Activated CD8-positive, alpha-beta memory T cell treated with anti-CD3 and anti-CD28 coated beads, Interleukin-2, amount 10 ng/mL, durations not matched to agents 7 days and 5 days (primary cell): ENCODE data around the gene ADAMTS9. TPM values are rescaled to one million over a fixed set of nuclear protein-coding genes. Genes with fewer than 3 reads are reported as not detected.

Experiments used
- ATAC-seq: fragments of 150-1000 bp; cut with Tn5 transposase; one replicate; pipeline ENCODE4 v1.10.0; 2021; ENCODE audit warnings: moderate library complexity
- CTCF ChIA-PET: fragments of 350-600 bp; sonication (Branson Sonifier 250); formaldehyde crosslinking; loops from one replicate; lab custom pipeline; 2021; ENCODE audit warnings: antibody characterized with exemption; lab: Charles Lee
- DNase-seq: peaks from one replicate; pipeline ENCODE4 v3.0.0-alpha.2; 2020
- H3K27ac Mint-ChIP-seq: one replicate; pipeline ENCODE4 v1.8.0; 2021; ENCODE audit warnings: mild to moderate bottlenecking, mixed read lengths
- H3K27me3 Mint-ChIP-seq: one replicate; pipeline ENCODE4 v1.8.0; 2021; ENCODE audit warnings: mixed read lengths
- H3K36me3 Mint-ChIP-seq: one replicate; pipeline ENCODE4 v1.8.0; 2021; ENCODE audit warnings: mild to moderate bottlenecking, mixed read lengths
- H3K4me1 Mint-ChIP-seq: one replicate; pipeline ENCODE4 v1.8.0; 2021; ENCODE audit warnings: mixed read lengths
- H3K4me3 Mint-ChIP-seq: one replicate; pipeline ENCODE4 v1.8.0; 2021; ENCODE audit warnings: mild to moderate bottlenecking, moderate library complexity, mixed read lengths
- H3K9me3 Mint-ChIP-seq: one replicate; pipeline ENCODE4 v1.8.0; 2022; ENCODE audit warnings: low read depth, mixed read lengths
- total RNA-seq, 2 experiments: library from RNA; stranded (reverse); gene quantifications; one replicate each; pipeline ENCODE4 v1.2.3, GENCODE V29; 2021

The ADAMTS9 gene
- total RNA-seq, 2 experiments from 2014 or later: not detected

GRCh38 chr3:64578797-64579196 lies 109.0 kb downstream of the ADAMTS9 start:
- Mint-ChIP-seq H3K9me3 (no peaks in the 10 kb centered on the region), H3K27me3 (no peaks in the 10 kb centered on the region), H3K27ac (no peak overlapping the region), H3K36me3 (no peaks in the 10 kb centered on the region), H3K4me3 (no peak overlapping the region), H3K4me1 (no peaks in the 10 kb centered on the region)
- DNase-seq (no peak), ATAC-seq (no peak)
- CTCF ChIA-PET: no interaction called here

DNA sequence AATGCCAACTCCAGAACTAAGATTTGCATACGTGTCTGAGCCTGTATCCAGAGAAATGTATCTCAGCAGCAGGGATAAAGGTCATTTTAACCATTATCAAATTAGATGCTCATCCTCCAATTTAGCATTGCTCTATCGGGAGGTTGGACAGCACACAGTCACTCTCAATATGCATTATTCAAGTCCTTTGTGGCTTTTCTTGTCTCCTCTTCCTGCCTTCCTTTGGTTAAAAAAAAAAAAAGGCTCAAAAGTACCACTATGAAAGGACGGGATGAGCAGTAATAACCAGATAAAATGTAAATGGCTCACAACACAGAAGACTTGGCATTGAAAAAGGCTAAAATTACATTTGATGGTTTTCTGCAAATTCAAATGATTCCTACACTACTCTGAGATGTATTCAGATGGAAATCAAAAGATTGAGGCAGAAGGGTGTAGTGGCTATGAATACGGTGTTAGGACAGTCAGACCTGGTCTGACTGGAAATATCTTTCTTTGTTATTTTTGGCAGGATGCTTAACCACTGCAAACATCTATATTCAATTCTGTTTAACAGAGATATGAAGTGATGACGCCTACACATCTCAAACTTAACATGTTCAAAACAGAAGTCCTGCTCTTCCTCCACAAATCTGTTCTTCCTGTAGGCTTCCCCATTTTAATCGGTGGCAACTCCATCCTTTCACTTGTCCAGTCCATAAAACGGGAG lies 109.6 kb downstream of the ADAMTS9 start:
- Mint-ChIP-seq H3K4me3 (no peak overlapping the region), H3K27me3 (no peaks in the 10 kb centered on the region), H3K36me3 (no peaks in the 10 kb centered on the region), H3K9me3 (no peaks in the 10 kb centered on the region), H3K4me1 (no peaks in the 10 kb centered on the region), H3K27ac (no peak overlapping the region)
- CTCF ChIA-PET: no interaction called here
- ATAC-seq: no peak
- no peak for DNase-seq

DNA sequence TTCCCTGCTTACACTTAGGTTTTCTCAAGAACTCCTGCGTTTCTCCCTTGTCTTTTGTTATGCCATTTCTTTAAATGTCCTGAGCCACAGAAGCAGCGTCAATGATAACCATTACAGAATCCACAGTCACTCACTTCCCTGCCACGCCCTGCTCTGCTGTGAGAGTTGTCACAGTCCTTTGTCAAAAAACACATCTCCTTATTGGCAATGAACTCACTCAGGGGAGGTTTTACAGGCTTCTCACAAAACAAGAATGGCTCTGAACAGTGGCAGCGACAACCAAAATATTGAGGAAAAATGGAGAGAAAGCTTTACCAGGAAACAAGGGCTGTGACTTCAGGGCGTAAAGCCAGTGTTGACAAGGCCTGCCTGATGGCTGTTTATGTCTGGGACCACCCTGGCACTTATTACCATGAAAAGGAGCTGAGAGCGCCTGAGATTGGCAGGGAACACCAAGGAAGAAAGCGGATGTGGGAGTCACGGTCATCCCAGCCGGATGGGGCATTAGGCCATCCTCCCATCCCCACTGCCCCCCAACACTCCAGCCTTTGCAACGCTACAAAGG lies 111.5 kb downstream of the ADAMTS9 start:
- Mint-ChIP-seq H3K27me3 (no peaks in the 10 kb centered on the region), H3K9me3 (no peaks in the 10 kb centered on the region), H3K27ac (no peak overlapping the region), H3K4me1 (no peaks in the 10 kb centered on the region), H3K36me3 (no peaks in the 10 kb centered on the region), H3K4me3 (no peak overlapping the region)
- CTCF ChIA-PET: no interaction called here
- ATAC-seq (no peak), DNase-seq (no peak)

DNA sequence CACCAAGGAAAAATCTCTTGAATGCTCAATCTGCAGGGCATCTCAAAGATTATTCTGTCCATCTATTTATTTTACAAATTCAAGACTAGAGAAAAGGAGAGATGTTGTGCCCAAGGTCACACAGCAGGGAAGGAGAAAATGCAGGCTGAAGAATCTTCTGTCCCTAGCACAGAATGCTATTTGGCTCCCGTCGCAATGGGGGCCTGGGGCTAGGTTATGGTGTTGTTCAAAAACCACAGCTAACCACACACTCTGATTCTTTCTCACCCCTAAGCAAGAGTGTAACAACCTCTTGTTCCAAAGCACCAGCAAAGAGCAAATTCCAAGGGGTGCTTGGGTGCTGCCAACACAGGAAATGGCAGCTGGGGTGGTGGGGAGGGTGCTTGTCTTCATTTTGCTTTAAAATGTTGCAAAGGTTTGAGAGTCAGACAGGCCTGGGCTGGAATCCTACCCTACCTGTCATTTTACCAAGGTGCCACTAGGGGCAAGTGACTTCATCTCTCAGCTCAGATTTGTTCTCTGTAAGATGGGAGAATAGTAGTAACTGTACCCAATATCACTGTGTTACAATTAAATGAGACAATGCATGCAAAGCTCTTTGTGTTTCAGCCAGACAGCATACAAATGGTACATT lies 112.5 kb downstream of the ADAMTS9 start:
- ATAC-seq (no peak), DNase-seq (no peak)
- H3K36me3 Mint-ChIP-seq: no peaks in the 10 kb centered on the region
- CTCF ChIA-PET: no interaction called here
- H3K9me3 Mint-ChIP-seq: no peaks in the 10 kb centered on the region
- no peak overlapping the region for H3K27ac Mint-ChIP-seq
- H3K27me3 Mint-ChIP-seq: no peaks in the 10 kb centered on the region
- no peak overlapping the region for H3K4me3 Mint-ChIP-seq
- no peaks in the 10 kb centered on the region for H3K4me1 Mint-ChIP-seq

- CTCF ChIA-PET: no interaction called here
- H3K4me3 Mint-ChIP-seq: no peak overlapping the region
- ATAC-seq: no peak
- no peak overlapping the region for H3K27ac Mint-ChIP-seq
- H3K27me3 Mint-ChIP-seq: no peaks in the 10 kb centered on the region
- H3K9me3 Mint-ChIP-seq: no peaks in the 10 kb centered on the region
- H3K36me3 Mint-ChIP-seq: no peaks in the 10 kb centered on the region
- no peak for DNase-seq
- no peaks in the 10 kb centered on the region for H3K4me1 Mint-ChIP-seq
Observed at GRCh38 chr3:64574194-64574593, 113.6 kb downstream of the ADAMTS9 start.

- no peak for ATAC-seq
- DNase-seq: no peak
- Mint-ChIP-seq H3K4me3 (no peak overlapping the region), H3K36me3 (no peaks in the 10 kb centered on the region), H3K4me1 (no peaks in the 10 kb centered on the region), H3K27ac (no peak overlapping the region), H3K27me3 (no peaks in the 10 kb centered on the region), H3K9me3 (no peaks in the 10 kb centered on the region)
- CTCF ChIA-PET: no interaction called here
Observed at GRCh38 chr3:64571982-64572381, 115.8 kb downstream of the ADAMTS9 start.

GRCh38 chr3:64568895-64569517 lies 118.8 kb downstream of the ADAMTS9 start:
- ATAC-seq (no peak), DNase-seq (no peak)
- Mint-ChIP-seq H3K4me1 (no peaks in the 10 kb centered on the region), H3K4me3 (no peak overlapping the region), H3K27ac (no peak overlapping the region), H3K9me3 (no peaks in the 10 kb centered on the region), H3K36me3 (no peaks in the 10 kb centered on the region), H3K27me3 (no peaks in the 10 kb centered on the region)
- CTCF ChIA-PET: no interaction called here

- no peak overlapping the region for H3K27ac Mint-ChIP-seq
- H3K27me3 Mint-ChIP-seq: no peaks in the 10 kb centered on the region
- no peaks in the 10 kb centered on the region for H3K4me1 Mint-ChIP-seq
- no peaks in the 10 kb centered on the region for H3K36me3 Mint-ChIP-seq
- no peak for ATAC-seq
- H3K9me3 Mint-ChIP-seq: no peaks in the 10 kb centered on the region
- no peak for DNase-seq
- no peak overlapping the region for H3K4me3 Mint-ChIP-seq
- CTCF ChIA-PET: no interaction called here
Observed at GRCh38 chr3:64566859-64567258, 120.9 kb downstream of the ADAMTS9 start.

- DNase-seq (no peak), ATAC-seq (no peak)
- Mint-ChIP-seq H3K36me3 (no peaks in the 10 kb centered on the region), H3K4me3 (no peak overlapping the region), H3K27ac (no peak overlapping the region), H3K9me3 (no peaks in the 10 kb centered on the region), H3K4me1 (no peaks in the 10 kb centered on the region), H3K27me3 (no peaks in the 10 kb centered on the region)
- CTCF ChIA-PET: interaction anchor here (1.3 kb wide), 1 partner anchor 27 kb away, joined by 3 read pairs; no protein-coding TSS in a partner anchor
Observed at GRCh38 chr3:64563751-64564150, 124.0 kb downstream of the ADAMTS9 start.

- H3K4me3 Mint-ChIP-seq: no peak overlapping the region
- ATAC-seq (no peak), DNase-seq (no peak)
- H3K27me3 Mint-ChIP-seq: no peaks in the 10 kb centered on the region
- no peaks in the 10 kb centered on the region for H3K36me3 Mint-ChIP-seq
- CTCF ChIA-PET: no interaction called here
- no peak overlapping the region for H3K27ac Mint-ChIP-seq
- no peaks in the 10 kb centered on the region for H3K9me3 Mint-ChIP-seq
- no peaks in the 10 kb centered on the region for H3K4me1 Mint-ChIP-seq
Observed at GRCh38 chr3:64561868-64562267, 125.9 kb downstream of the ADAMTS9 start.

- CTCF ChIA-PET: no interaction called here
- H3K36me3 Mint-ChIP-seq: no peaks in the 10 kb centered on the region
Observed at GRCh38 chr3:64561325-64561843, 126.4 kb downstream of the ADAMTS9 start.

GRCh38 chr3:64560791-64561190 lies 127.0 kb downstream of the ADAMTS9 start:
- no peak for DNase-seq
- CTCF ChIA-PET: no interaction called here
- no peak overlapping the region for H3K27ac Mint-ChIP-seq
- no peaks in the 10 kb centered on the region for H3K36me3 Mint-ChIP-seq
- H3K9me3 Mint-ChIP-seq: no peaks in the 10 kb centered on the region
- H3K4me1 Mint-ChIP-seq: no peaks in the 10 kb centered on the region
- ATAC-seq: no peak
- H3K27me3 Mint-ChIP-seq: no peaks in the 10 kb centered on the region
- H3K4me3 Mint-ChIP-seq: no peak overlapping the region

More at GRCh38 chr3:64561325-64561843, 126.4 kb downstream of the ADAMTS9 start:
- H3K4me1 Mint-ChIP-seq: no peaks in the 10 kb centered on the region
- ATAC-seq (no peak), DNase-seq (no peak)
- no peaks in the 10 kb centered on the region for H3K27me3 Mint-ChIP-seq
- H3K27ac Mint-ChIP-seq: no peak overlapping the region
- H3K9me3 Mint-ChIP-seq: no peaks in the 10 kb centered on the region
- H3K4me3 Mint-ChIP-seq: no peak overlapping the region

- no peaks in the 10 kb centered on the region for H3K27me3 Mint-ChIP-seq
- no peaks in the 10 kb centered on the region for H3K9me3 Mint-ChIP-seq
- DNase-seq (no peak), ATAC-seq (no peak)
- H3K36me3 Mint-ChIP-seq: no peaks in the 10 kb centered on the region
- H3K27ac Mint-ChIP-seq: no peak overlapping the region
- H3K4me1 Mint-ChIP-seq: no peaks in the 10 kb centered on the region
- no peak overlapping the region for H3K4me3 Mint-ChIP-seq
- CTCF ChIA-PET: no interaction called here
Observed at GRCh38 chr3:64559588-64559987, 128.2 kb downstream of the ADAMTS9 start.
